CD1c-positive myeloid dendritic cell (primary cell): ENCODE results near the gene OPCML.

Experiments
- DNase-seq: peaks from one replicate; pipeline ENCODE4 v3.0.0-alpha.2; 2016; ENCODE audit errors: extremely low spot score

The OPCML gene

DNA sequence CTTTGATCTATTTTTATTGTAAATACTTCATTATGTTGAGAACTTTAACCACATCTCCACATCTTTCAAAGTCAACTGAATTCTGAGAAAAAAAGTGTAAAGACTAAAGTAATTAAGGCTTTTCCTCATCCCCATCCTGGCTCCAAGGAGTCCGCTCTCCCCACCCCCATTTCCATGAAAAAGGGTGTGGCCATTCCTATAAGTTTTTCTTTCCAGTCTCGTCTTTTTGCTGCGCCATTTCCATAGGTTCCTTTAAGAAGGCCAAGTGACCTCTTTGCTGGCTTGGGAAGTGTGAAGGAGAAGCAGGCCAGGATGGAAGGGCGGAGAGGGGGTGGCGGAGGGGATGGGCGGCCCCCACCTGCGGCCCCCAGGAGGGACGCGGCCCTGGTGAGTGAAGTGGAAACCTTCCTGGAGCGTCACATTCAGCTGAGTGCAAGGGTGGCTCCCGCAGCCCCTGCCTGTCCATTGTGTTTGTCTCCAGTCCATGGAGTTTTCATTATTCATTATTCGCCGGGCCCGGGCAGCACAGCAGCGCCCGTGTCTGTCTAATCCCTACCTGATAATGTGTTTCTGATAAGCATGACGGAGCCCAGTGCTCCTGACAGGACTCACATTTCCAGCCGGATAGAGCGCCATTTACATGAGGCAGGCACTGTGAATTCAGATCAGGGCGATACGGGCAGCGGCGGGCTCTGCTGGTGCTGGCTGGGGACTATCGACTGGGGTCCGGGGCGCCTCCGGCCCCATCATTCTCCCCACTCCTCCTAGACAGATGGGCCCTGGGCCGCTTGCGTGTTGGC, 739.8 kb downstream of the OPCML start:
- no peak for DNase-seq

DNA sequence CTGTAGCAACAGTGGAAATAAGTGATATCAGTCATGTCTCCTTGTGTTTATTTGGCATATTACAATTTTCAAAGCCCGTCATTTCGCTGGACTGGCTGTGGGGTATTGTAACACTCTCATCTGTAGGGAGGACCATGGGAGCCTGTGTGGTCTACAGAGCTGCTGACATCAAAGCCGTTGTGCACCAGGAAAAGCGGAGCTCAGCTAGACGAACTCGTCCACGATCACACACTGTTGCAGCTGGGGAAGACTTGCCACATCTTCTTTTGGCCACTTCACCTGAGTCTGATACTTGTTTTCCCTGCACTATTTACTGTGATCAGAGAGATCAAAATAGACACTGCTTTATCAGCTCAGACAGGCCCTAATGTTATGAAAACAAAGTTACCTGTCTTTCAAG, 741.3 kb downstream of the OPCML start:
- no peak for DNase-seq

DNA sequence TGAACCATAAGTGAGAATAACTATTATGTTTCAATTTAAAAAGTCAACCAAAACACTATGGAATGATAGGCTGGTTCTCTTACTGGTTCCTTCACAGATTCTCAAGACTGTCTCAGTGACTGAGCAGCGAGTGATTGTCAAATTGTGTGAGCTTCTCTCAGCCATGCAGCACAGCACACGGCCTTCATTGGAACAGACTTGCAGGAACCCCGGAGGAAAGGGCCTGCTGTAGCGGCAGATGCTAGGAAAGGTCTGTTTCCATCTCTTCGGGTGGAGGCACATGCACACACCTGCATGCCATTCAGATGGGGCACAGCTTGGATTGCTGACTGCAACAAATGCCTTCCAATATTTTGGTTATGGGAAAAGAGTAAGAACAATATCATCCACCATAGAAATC, 741.8 kb downstream of the OPCML start:
- no peak for DNase-seq

DNA sequence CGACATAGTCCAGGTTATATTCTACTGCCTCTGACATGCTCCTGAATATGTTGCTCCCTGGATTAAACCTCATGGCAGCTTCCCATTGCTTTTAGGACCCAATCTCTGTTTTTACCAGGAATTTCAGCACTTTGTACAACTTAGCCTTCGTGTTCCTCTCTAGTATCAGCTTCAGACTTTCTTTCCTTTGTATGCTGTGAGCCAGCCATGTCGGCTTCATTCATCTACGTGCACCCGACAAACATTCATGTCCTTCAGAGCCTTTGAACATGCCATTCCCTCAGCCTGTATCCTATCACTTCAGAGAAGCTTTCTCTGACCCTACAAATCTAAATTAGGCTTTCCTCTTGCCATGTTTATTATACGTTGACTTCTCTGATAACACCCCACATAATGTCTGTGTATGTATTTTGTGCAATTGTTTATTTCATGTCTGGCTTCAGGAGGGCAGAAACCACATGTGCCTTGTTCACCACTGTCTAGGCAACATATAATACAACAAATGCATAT, 743.4 kb downstream of the OPCML start:
- DNase-seq = no peak

DNA sequence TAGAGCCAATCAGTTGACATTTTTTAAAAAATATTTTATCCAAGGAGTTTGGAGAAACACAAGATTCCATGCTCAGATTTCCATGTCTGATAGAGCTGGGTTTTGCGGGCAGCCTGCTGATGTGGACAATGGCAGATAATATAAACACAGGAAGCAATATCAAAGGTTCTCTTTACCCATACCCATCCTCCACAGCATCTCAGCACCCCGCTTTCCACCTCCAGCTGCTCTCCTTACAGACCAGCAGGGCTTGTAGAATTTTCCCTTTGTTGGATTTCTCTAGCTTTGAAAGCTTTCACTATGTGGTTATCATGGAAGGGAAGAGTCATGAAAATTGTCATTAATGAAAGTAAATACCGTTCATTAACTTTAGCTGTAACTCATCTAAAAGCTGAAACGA, 746.4 kb downstream of the OPCML start:
- DNase-seq = no peak

DNA sequence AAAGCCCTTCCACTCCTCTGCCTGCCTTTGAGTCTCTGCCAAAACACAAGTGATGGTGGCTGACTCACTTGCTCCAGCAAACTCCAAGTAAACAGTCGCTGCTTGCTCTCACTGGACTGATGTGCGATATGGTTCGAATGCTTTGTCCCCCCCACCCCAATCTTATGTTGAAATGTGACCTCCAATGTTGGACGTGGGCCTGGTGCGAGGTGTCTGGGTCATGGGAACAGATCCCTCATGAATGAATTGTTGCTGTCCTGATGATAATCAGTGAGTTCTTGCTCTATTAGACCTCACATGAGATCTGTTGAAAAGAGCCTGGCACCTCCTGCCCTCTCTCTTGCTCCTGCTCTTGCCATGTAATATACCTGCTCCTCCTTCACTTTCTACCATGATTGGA, 747.9 kb downstream of the OPCML start:
- DNase-seq = no peak

DNA sequence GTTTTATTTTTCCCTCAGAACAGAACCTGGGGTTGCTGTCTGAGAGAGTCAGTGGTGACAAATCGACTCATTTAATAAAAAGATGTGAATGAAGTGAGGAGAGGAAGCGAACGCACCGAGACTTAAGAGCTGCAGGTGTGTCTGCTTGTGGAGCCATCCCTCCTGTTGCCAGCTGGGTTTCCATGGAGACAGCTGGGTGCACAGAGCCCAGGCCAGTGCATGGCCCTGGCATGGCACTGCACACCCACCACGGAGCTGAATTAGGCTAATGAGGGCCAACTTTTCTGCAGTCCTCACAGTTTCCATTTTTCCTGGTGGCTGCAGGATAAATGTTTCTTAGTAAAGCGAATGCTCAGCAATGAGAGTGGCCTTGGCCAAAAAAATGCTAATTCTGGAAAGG, 750.2 kb downstream of the OPCML start:
- DNase-seq = no peak

DNA sequence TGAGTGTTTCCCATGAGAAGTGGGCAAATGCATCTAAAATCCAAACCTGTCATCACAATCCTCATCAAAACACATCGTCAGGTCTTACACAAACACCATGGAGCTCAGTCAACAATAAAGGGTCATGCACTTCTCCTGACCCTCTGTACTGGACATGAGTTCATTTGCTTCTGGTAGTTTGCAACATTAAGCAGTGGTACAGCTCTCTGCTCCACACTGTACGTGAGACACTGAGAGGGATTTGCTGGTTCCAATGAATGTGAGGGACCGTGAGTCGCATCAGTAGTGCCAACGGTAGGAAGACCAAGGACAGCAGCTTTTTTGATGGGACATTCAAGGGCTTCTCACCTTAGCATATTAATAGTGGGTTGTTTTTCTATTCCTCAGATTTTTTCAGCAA, 752.3 kb downstream of the OPCML start:
- no peak for DNase-seq

DNA sequence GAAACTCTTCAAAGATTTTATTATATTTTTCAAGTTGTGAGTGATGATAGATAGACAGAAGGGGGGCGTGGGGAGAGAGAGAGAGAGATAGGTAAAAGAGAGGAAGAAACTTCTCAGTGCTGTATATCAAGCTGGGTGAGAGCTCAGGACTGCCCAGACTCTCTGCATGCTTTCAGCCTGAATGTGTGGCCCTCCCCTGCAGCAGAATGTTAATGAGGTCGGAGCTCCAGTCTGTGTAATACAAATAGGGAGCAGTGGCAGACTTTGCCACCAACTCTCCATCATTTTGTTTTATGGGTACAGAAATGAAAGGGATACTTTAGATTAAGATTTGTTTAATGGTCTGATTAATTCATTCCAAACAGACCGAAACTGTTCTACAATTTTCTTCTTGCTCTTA, 752.8 kb downstream of the OPCML start:
- DNase-seq = no peak

DNA sequence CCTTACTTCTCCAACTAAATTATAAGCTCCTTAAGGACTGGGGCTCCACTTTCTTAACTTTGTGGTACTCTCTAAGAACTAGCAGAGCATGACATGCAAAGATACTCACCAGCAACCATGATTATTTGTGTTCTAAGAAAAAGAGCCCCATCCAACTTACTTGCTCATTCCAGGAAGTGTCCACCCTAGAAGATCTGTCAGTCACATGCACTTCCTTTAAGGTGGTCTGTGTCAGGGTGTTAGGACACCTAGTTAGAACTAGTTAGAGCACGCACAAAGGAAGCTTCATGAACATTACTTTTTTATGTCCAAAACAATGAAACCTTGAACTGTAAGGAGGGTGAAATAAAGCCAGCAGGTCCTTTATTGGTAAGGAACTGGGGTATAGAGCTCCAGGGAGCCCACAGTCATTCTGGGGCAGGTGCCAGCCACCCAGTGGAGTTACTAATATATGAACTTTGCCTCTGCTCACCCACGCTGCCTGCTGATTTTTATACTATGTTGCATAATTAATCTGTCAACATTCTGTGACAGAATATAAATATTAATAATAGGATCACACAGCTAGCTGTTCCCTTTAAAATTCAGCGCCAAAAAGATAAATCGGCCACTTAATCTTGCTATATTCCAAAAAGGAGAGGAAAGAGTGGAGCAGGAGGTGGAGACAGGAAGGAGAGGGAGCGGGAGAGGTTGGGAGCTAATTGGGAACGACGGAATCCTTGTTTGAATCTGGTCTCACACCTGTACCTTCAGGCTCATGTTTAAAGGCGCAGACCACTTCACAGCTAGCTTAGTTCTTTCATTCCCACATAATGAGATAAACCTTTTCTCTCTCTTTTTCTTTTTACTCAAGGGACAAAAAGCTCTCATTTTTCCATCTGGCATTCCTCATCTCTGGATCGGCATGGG, 755.0 kb downstream of the OPCML start:
- DNase-seq = no peak

DNA sequence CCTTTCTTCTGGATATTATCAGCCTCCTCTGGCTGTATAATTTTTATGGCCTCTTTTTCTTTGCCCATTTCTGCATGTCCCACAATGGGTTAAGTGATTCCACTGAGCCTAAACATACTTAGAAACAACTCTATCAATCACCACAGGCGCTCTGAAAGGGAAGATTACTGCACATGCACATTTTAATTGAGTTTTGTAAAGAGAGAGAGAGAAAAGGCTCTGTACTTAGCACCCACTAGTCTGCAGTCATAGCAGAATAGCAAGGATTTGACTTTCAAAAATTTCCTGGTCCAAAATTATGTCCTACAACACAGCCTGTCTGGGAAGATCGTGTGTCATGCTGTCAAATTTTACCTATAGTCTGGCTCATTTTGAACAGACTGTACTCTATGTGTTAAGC, 758.5 kb downstream of the OPCML start:
- DNase-seq = no peak

DNA sequence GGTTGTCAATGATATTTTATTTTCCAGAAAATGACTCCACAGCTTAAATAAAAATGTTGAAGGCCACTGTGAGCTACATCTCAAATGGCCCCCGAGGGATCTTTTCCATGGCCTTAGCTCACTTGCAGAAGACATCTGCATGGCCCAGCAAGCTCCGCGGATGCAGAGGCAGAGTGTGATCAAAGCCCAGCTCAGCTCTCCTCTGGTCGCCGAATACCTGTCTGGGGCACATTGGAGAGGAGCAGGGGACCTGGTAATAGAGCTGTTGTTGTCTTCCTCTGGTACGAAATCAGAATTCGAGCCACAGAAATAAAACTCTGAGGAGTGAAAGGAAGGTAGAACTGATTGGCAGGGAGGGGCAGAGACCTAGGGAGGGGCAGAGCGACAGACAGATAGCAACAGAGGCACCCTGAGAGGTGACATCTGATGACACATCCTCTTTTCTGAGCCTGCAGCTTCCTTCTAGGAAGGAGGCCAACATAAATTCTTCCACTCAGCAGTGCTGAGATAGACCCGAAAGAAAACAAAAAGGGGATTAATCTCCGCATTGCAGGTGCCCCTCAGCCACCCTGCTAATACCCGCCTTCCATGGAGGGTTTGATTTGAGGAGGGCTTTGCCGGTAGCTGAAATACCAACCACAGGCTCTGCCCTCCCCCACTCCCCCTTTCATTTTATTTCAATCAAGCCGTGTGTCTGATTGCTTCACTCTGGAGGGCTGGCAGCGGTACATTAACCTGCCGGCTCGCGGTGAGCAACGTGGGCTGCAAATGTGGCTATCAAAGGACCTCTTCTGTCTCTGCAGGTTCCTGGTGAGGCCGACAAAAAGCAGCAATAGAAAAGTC, 759.4 kb downstream of the OPCML start:
- no peak for DNase-seq

DNA sequence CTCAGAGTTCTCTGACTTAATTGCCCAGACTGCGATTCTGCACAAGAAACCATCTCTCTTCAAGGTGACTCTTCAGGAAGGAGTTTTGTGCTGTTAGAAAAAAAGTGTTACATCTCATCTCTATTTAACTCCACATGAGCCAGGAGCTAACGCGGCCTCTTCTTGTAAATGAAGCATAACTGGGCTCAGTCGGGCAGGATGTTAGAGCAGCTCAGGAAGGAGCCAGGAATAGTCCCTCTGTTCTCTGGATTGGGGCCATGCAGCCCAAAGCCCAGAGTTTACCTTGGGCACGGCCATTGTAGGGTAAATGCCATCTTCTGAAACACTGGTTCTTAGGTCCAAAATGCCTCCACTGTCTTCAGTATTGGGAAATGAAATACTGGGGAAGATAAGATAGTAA, 760.6 kb downstream of the OPCML start:
- DNase-seq = no peak

DNA sequence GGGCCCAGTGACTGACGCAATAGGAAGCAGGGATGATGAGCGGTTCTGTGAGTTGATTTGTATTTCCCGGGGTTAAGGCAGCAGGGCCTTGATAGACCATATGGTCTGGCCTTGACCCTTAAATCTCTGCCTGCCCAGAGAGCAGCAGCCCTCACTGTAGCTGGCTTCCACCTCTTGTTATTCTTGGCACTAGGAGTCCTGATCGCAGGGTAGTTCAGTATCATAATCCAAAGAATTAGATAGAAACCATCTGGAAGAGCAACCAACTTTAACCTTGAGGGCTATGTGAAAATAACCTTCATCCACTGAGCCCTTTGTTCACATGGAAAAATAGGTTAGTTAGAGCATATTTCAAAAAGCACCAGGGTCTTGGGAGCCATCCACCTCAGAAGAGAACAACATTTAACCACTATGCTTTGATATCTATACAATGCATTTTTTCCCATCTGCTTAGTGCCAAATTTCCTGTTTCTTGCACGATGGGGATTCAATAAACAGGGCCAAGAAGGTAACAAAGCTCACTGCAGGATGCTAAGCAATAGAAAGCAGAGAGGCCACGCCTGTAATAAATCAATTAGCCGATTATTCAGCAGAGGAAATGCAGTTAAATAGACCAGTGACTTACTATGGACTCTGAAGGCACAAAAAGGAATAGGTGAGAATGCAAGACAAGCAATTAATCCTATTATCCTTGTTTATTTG, 761.3 kb downstream of the OPCML start:
- no peak for DNase-seq

DNA sequence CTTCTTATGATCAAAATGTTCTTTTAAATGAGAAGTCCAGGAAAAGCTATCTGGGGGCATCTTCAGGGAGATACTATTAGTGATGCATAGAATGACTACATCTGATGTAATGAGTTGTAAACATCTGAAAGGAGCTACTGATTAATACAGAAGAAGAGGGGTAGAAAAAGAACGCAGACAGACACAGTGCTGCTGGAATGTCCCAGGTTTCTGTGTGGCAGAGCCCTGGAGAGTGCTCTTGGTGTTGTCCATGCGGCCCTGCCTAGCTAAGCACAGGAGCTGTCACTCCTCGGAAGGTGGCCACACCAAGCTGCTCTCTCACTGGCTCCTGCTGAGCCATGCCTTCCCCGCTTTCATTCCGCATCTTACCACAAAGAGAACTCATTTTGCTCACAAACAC, 768.8 kb downstream of the OPCML start:
- DNase-seq = no peak

DNA sequence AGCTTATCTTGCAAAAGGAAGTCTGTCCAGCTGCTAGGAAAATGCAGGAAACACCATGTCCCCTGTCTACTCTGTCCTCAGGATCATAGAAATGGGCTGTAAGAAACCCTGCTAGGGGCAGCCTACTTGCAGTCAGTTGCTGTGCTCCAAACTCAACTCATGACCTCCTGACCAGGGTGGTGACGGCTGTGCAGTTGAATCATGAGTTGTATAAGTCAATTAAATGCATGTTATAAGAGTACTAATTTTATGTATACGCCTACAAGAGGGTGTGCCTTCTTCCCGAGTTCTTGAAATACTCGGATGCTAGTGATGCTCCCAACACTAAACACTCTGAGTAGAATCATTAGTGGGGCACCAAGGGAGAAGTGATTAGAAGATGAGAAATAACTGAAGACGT, 776.4 kb downstream of the OPCML start:
- DNase-seq = no peak

DNA sequence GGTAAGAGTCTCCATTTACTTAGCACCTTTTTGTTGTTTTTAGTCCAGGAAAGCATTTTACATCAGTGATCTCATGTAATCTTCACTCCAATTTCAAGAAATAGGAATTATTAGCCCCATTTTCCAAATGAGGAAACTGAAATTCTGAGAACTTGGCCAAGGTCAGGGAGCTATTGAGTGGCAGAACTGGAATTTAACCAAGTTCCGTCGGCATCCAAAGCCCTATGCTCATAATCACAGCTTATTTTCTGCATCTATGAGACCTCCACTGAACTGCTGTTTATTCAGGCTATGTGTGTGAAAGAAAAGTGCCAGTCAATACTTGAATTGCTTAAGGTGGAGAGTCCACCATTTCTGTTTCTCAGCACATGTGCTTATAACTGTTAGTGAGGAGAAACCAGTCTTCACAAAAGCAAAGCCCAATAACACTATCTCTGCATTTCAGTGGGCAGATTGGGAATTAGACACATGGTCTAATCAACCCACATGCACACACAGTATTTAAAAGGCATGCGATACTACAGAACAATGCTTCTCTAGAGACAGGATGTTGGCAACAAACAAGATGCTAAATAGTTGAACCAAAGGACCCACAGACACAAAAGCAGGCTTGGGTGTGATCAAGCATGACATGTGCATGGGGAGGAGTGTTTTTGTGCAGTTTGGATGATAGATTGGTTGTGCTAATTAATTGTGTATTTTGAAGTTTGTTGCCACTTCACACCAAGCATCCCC, 780.6 kb downstream of the OPCML start:
- DNase-seq = no peak

DNA sequence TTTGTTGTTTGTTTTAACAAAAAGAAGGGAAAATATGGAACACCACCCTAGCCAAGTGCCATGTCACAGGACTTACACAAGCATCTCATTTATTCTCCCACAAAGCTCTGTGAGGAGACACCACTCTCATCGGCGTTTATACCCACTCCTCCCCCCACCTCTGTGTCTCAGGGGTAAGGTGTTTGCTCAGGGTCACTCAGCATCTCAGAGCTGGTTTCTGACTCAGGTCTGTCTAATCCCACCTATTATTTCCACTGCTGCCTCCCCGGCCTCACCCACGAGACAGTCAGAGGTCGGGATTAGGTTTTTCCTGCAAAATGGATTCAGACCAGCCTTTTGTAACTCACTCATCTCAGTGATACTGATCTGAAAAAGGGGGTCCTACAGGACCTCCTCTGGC, 786.0 kb downstream of the OPCML start:
- DNase-seq = no peak

DNA sequence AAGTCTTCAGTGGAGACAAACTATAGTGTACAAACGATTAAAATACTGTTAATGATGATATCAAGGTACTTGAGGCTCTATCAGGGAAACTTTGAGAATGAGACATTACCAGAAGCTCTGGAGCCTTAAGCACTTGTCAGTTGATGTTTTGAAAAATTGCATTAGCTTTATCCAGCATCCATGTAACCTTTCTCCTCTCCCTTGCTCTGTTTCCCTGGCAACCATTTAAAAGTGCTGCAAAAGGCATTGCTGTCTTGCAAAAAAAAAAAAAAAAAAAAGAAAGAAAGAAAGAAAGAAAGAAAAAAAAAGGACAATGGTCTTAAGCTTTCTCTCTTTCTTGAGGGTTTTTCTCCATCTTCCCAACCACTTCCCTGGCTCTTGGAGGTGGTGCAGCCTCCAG, 787.0 kb downstream of the OPCML start:
- no peak for DNase-seq

DNA sequence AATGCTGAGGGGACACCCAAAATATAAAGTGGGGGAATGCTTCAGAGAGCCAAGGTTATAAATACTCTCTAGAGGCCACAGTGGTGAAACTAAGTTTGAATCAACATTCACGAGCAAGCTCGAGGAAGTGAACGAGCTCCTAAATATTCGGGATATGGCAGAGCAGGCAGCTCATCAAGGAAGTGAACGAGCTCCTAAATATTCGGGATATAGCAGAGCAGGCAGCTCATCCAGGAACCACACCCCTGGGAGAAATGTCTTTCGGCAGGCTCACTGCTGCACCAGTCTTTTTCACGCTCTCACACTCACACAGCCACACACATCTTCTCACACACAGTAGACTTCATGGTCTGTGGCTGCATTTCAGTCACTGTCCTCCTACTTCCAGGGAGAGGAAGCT, 787.5 kb downstream of the OPCML start:
- no peak for DNase-seq

DNA sequence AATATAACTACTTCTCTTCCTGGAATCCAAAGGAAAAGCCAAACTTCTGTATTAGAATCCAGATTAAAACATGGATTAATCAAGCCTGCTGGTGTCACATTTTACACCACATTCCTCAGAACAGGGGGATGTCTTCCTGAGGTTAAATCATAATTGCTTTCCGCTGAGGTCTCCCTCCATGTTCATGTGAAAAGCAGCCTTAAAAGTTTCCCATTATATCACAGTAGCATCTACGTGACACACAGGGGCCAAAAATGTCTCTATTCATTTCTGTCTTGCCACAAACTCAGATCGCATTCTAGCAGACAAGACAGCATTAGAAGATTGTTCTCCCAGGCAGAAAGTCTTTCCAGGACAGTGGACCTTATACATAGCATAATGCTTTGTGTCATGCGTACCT, 788.7 kb downstream of the OPCML start:
- no peak for DNase-seq
